ENCODE data around the gene PPM1L.
A peak's percentile ranks its signal among the peaks of the same experiment; 100 is the strongest.
"Not testable (repeated sequence)": the region's sequence is repeated elsewhere in the genome, so short reads cannot be mapped to it uniquely, and the experiment has no call there.

PPM1L gene

DNA sequence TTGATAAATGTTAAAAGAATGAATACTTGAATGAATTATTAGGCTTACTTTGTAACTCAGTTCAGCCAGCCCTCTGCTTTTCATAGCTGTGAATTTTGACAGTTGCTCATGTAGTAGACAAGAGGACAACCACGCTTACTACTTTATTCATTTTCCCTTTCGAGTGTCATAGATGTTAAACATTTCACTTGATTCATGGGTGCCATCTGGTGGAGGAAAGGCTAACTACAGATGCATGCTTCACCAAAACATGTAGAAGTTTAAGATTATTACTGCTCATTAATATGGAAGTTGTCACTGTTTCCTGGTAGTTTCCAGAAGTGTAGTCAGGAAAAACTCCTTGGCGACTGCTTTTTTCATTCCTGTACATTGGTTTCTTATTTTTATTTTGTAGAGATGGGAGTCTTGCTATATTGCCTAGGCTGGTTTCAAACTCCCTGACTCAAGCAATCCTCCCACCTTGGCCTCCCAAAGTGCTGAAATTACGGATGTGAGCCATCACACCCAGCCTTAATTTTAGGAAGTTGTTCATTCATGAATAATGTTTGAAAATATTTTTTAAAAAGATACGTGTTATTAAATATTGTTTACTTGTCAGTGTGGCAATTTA is 186.0 kb downstream of the PPM1L start:
- DNase-seq: peak; percentile 85

DNA sequence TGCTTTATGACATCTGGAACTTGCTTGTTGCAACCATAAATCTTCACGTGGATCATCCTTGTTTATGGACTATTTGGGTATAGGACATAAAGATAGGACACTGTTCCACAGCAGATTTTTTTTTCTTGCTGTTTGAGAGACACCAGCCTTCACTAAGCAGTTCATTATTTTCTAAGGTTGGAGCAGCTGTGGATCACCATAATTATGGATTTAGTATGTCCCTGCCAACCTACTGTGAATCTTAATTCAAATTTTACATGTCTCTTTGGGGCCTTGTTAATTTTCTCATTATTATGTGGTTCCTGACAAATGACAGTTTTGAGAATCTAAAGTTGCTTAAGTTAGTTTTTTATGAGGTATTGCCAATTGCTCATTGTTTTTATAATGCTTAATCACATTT is 188.0 kb downstream of the PPM1L start:
- no peak for DNase-seq

DNA sequence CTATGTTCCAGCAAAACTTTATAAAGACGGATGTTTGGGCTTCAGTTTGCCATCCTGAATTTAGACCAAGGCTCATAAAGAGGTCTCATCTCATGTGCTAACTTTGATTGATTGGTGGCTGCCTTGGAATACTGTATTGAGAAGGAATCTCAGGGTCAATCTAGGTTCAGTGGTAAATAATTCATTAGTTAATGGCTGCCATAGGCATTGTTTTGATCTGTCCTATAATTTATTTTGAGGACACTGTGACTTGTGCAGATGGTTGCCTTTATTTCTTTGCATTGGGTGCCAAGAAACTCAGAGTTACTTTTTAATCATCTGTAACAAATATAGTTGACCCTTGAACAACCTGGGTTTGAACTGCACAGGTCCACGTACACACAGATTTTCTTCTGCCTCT is 189.3 kb downstream of the PPM1L start:
- DNase-seq: no peak

DNA sequence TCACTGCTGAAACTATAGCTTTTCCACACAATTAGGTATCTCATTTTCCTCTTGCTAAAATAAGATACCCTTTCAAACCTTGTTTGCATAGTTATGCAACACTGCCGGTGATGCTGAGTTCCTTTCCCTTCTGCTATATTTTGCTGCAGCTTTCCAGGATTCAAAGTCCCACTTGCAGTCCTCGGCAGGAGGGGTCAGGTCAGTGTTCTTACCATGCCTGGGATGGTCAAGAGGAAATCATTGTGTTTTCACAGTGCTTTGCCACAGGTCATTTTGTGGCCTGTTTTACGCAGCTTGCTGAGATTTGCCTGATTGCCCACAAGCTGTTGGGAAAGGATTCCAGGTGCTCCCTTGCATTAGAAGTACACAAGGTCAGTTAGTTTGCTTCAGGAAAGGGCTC is 192.2 kb downstream of the PPM1L start:
- no peak for DNase-seq

DNA sequence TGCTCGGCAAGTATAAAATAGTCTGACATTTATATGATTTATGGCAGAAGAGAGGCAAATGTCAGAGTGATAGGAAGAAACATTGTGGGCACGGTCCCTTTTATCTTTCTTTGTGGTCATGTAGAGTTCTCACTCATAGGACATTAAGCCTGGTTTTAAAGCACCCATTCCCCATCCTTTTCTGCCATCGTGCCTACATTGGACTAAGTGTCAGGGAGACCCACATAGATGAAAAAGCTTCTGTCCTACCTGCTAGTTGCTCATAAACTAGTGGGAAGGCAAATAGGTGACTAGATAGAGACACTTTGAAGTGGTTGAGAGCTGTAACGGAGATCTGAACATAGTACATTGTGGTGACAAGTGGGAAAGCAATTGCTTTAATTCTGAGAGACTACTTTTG is 193.4 kb downstream of the PPM1L start:
- no peak for DNase-seq

DNA sequence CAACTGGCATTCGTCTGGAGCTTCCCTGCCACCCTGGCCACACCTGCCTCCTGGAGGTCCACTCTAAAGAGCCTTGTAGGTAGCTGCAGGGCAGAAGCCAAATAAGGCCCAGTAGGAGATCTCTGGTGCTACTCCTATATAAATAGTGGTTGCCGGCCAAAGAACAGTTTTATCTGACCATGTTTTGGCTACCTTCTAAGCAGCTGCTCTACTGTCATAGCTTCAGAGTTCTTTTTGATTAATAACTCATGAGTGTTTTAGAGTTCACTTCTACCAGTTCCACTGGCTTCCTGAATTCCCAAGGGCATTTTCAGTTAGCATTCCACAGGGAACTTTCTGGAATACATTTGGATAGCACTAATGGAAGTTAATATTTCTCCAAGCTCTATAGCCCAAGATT is 194.5 kb downstream of the PPM1L start:
- no peak for DNase-seq

DNA sequence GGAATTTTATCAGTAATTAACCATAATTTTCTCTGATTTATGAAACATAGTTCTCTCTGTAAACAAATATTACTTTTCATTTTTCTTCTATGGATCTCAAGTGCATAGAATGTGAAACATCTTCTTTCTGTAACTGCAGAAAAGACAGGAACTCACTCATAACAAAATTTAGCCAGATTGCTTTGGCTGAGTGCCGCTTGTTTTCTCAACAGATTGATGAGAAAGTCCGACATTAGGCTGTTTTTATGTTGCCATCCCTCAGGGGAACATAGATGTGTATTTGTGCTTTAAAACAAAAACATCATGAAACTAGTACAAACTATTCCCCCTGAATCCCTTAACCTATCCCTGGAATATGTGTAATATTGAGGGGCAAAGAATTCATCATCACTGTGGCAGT is 194.9 kb downstream of the PPM1L start:
- DNase-seq: no peak

DNA sequence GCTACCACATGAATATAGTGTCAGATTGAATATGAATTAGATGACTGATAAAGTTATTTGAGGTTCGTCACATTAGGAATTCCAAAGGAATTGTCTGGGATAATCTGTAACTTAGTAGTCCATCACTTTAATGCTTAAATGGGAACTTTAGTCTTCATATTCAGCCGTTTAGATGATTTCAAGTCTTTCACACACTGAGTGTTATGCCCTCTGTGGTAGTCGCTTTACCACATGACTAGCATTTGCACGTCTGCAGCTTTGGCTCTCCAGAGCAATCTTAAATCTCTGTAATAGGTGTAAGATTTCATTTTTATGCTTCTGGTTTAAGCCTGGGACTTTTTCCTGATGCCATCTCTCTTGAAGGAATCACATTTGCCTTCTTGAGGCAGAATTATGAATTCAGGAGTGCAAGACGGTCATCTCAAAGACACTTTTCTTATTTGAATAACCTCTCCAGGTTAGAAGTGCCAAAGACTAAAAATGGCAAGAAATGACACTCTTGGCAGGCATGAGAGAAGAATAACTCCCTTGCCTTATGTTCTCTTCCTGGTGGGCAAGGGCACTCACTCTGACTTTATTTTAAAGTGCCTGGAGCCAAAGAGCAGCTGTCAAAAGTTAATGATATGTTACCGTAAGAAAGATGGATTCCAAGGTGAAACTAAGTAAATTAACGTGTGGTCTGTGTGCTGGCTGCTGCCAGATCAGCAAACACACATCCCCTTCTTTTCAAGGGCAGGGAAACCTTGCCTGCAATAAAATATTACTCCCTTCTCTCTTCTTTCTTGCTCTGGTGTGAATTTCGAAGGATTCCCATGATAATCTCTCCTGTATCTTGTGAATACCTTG is 195.8 kb downstream of the PPM1L start:
- DNase-seq: no peak

DNA sequence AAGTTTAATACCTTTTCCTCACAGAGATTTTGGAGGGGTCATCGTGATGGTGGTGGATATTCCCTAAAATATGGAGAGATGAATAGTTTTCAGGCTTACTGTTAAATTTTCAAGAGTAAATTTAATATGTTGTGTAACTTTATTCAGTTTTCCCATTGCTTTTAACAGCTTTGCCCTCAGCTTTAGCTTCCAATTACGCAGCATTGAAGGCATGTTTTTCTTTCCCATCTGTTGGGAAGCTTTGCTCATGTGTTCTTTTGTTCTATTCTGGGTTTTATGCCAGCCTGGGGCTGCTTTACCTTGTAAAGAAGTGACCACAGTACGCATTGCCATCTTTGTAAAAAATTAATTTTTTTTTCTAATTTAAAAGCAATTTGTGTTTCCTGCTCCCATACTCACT is 197.7 kb downstream of the PPM1L start:
- DNase-seq: no peak

DNA sequence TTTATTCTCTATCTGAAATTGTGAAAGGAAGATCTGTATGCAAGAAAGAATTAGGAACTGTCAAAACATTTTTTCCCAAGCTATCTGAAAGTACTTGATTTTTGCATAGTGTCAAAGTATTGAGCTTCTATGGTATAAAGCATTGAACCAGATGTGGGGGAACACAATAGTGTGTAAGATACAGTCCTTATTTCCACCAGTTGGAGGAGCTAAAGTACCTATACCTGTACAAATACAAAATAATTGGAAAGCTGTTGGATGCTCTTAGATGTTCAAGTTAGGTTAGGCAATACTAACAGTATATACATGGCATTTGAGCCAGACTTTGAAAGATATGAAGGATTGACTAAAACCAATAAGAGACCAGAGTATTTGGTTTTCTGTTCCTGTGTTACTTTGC is 200.8 kb downstream of the PPM1L start:
- peak; percentile 33 for DNase-seq

DNA sequence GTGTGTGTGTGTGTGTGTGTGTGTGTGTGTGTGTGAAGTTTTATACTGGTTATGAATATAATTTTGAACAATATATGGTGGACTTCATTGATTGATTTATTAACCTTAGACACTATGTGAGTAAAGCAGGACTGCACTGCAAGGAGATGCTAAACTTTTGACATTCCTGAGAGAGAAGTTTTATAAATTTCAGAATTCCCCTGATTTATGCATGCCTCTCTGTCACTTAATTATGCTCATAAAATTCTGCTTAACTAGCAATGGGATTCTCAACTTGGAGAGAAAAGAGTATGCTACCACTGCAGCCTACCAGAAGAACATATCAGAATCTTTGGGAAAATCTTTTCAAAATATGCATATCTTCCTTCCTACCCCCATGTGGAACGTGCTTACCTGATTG is 204.5 kb downstream of the PPM1L start:
- DNase-seq: no peak

DNA sequence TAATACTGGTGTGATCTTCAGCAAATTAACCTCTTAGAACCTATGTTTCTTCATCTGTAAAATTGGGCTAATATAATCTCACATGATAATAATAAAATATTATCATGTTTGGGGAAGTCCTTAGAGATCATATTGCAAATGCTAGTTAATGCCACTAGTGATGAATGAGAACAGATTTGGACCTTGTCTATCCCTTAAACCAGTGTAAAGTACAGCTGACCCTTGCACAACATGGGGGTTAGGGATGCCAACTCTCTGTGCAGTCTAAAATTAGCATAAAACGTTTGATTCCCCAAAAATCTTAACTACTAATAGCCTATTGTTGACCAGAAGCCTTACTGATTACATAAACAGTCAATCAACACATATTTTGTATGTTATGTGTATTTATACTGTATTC is 207.9 kb downstream of the PPM1L start:
- no peak for DNase-seq

DNA sequence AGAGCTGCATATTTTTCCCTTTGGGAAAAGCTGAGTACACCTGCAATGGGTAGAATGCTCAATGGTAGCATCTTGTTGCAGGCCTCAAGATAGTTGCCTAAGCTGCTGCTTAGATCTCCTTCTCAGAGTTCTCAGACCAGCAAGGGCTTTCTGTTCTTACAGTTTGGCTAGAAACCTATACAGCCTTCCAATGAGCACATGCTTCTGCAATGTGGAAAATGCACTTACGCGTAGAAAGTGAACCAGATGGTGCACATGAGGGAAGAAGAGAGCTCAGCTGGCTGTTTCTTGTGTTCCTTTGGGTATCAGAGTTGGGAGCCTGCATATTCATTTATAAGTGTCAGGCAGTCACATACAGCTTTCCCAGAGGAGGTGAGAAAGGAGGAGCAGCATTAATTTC is 212.7 kb downstream of the PPM1L start:
- no peak for DNase-seq

DNA sequence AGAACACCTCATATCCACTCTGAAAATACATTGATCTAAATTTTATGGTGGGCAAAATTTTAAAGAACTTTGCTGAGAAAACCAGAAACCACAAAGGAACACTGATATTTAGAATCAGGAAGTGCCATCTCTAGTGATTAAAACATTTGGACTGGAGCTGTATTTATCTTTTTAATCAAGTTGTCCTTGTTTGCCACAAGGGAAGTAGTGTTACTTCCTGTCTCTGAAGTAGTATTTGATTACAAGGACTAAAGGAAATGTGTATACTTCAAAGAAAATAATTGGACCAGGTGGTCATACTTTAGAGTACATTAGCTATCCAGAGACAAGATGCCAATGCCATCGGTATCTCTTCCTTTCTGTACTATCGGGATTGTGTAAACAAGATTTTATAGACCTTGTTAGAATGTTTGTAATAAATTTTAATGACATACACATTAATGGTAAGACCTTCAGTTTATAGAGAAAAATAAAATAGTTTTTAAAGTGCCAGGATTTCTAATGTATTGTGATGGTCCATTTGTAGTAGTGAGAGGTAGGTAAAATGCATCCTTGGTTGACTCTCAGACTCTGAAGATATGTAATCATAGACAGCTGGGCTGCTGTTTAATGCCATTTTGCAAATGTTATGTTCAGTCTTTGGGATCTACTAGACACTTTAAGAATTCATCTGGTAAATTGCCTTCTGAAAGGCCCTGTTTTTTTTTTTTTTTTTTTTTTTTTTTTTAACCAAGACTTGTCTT is 217.2 kb downstream of the PPM1L start:
- no peak for DNase-seq

DNA sequence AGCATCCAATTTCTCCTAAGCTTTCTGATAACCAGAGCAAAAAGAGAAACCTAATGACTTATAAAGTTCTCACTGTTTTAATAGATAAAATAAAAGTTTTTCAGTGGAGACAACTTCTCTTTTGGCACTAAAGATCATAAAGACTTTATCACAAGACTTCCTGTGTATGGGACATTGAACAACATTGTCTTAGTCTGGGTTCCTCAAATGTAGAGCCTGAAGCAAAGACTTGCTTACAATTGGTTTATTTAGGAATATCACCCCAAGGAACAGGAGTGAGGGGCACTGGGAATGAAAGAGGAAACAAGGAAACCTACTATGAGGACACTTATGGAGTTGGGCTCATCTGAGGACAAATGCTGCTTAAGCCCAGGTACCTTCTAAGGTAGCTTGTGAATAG is 221.7 kb downstream of the PPM1L start:
- peak; percentile 6 for DNase-seq

DNA sequence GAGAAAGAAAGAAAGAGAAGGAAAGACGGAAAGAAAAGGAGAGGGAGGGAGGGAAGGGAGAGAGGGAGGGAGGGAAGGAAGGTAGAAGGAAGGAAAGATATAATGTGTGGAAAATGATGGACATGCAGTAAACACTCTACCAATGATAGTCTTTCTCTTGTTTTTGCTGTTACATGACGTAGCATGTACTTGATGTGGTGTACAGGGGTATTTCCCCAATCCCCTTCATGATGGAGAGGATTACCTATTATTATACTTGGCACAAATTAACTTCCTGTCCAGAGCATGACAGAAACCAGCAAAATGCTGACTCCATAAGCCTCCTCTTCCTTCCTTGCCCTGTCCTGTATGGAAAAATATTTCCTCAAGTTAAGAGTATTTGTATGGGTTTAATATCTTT is 224.7 kb downstream of the PPM1L start:
- DNase-seq: peak; percentile 20

DNA sequence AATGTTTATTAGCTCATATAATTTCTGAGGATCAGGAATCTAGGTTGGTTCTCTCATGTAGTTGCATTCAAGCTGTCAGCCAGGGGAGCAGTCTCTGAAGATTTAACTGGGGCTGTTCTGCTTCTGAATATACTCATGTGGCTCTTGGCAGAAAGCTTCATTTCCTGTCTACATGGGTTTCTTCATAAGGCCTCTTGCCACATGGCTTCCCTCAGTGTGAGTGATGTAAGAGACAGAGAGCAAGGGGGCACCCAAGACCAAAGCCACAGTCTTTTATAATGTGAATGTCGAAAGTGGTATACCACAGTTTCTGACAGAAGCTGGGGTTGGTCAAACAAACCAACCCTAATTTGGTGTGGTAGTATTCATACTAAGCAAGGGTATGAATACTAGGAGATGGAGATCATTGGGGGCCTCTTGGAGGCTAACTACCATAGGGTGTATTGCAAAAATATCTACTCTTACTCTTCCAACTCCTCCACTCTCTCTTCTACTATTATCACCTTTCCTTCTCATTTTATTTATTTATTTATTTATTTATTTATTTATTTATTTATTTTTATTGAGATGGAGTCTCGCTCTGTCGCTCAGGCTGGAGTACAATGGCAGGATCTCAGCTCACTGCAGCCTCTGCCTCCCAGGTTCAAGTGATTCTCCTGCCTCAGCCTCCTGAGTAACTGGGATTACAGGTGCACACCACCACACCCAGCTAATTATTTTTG is 225.3 kb downstream of the PPM1L start:
- peak; percentile 89 for DNase-seq

DNA sequence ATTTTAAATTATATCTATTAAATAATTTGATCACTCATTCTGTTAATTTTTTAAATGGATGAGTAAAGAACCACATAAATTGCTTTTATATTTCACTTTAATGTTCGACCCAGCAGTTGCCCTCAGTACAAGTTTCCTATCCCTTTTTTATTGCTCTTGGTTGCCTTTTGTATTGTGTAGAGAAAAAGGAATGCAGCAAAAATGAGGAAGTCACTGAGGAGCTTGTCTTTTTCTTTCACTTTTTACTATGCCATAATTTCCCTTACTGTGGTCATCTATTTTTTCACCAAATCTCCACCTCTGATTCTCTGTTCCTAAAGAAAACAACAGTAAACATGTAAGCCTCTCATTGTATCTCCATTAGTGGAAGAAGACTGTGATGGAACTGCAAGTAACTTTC is 226.5 kb downstream of the PPM1L start:
- peak; percentile 67 for DNase-seq

DNA sequence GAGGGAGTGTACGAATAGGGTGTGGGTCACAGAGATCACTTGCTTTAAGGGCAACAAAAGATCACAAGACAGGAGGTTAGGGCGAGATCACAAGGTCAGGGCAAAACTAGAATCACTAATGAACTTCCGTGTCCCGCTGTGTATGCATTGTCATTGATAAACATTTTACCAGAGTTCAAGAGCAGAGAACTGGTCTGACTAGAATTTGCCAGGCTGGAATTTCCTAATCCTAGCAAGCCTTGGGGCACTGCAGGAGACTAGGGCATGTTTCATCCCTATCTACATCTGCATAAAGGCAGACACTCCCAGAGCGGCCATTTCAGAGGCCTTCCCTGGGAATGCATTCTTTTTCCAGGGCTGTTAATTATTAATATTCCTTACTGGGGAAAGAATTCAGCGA is 227.9 kb downstream of the PPM1L start:
- not testable (repeated sequence) for DNase-seq

DNA sequence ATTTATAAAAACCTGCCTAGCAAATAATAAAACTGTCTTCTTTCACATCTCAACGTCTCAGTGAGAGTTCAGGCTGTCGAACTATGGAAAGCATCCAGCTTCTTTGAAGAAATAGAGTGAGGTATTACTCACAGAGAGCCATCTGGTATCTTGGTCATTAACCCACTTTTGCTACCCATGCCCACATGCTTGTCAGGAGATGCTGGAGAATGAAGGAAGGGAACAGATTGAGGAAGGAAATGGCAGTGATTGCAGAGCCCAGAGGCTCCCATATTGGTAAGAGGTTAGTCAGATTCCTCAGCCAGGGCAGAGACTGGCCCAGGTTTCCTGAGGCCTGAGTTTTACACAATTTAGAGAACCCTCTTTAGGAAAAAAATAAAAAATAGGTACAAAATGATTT is 230.0 kb downstream of the PPM1L start:
- peak; percentile 73 for DNase-seq

DNA sequence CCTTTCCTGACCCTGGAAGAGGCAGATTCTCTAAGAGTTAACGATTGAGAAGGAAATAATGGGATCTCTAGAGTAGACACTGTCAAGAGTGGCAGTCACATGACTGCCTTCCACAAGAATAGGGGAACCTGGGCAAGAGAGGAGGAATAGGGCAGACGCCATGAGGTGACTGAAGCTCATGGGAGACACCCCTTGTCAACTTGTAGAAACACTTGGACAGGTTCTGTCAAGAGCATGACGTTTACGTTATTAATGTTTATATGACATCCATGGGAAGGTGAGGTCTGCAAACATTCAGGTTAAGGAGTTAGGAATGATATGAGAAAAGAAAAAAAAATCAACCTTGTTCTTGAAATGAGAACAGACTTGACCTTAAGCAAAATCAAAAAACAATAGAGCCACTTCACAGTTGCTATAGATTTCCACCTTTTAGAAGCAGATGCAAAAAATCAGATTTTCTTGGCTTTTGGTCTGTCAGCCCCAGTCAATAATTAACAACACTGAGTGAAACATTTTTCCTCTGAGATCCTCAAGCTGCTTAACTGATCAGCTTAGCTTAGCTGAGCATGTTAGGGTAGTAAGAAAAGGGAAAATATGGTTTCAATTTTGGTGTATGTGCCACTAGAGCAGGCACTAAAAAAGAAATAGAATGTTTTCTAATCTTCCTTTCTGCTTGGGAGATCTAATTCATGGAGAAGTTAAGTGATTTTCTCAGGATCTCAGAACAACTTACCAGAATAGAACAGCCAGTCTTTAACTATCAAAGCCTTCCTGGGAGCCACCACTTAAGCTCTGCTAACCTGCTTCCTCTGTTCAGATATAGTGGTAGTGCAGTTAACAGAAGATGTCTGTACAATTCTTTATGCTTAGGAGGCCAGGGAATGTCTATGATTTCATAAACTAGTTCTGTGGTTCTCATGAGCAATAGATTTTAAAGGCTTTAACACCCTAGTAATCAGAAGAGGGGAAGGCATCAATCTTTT is 232.2 kb downstream of the PPM1L start:
- no peak for DNase-seq

DNA sequence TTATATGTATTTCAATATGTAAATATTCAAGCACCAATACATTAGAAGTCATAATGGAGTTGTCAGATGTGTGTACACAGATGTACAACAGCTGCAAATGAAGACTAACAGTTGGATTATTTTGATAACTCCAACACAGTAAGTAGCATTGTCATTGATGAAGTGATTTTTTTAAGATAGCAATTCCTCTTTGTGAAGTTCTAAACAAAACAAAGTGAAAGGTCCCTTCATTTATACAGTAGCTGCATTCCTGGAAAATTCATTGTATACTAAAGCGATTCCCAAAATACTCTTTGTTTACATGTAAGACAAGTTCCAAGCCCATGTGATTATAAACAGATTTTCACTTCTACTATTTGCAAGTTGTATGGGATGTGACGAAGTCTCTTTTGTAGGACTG is 234.4 kb downstream of the PPM1L start:
- DNase-seq: no peak
